Mesendoderm (in vitro differentiated cells): ENCODE measurements around the gene JPH3.
A peak's percentile ranks its signal among the peaks of the same experiment; 100 is the strongest.

Experiments used
- DNase-seq: peaks from one replicate; pipeline ENCODE4 v3.0.0; 2013
- H2AK5ac ChIP-seq: 2 replicates; pipeline ENCODE4 v1.6.1; 2013; ENCODE audit warnings: low read length, inconsistent platforms
- H2BK120ac ChIP-seq: 2 replicates; pipeline ENCODE4 v1.6.1; 2013; ENCODE audit warnings: low read depth, mild to moderate bottlenecking, low read length, moderate library complexity, mixed read lengths
- H2BK15ac ChIP-seq: replicated peaks from 2 replicates; pipeline ENCODE4 v1.6.1; 2013; ENCODE audit warnings: low read depth, mild to moderate bottlenecking, moderate library complexity
- H2BK5ac ChIP-seq: 2 replicates; pipeline ENCODE4 v1.6.1; 2013; ENCODE audit warnings: low read length, inconsistent platforms
- H3K18ac ChIP-seq: 2 replicates; pipeline ENCODE4 v1.6.1; 2013; ENCODE audit warnings: mild to moderate bottlenecking, low read length, mixed read lengths
- H3K23ac ChIP-seq: one replicate; pipeline ENCODE4 v1.6.1; 2013; ENCODE audit warnings: low read length
- H3K27ac ChIP-seq: 2 replicates; pipeline ENCODE4 v1.5.1; 2013; ENCODE audit warnings: low read depth, mild to moderate bottlenecking, inconsistent platforms, low read length, moderate library complexity
- H3K27me3 ChIP-seq: 2 replicates; pipeline ENCODE4 v1.6.1; 2013; ENCODE audit warnings: low read length, control low read depth, mild to moderate bottlenecking, inconsistent platforms; ENCODE audit not compliant: insufficient read depth, poor library complexity
- H3K36me3 ChIP-seq: 2 replicates; pipeline ENCODE4 v1.6.1; 2013; ENCODE audit warnings: low read length, inconsistent platforms; ENCODE audit not compliant: control insufficient read depth, insufficient read depth
- H3K4ac ChIP-seq: one replicate; pipeline ENCODE4 v1.6.1; 2013; ENCODE audit warnings: low read depth, mild to moderate bottlenecking, low read length, moderate library complexity
- H3K4me1 ChIP-seq: 2 replicates; pipeline ENCODE4 v1.6.1; 2013; ENCODE audit warnings: low read depth, low read length, inconsistent platforms; ENCODE audit not compliant: control insufficient read depth
- H3K4me2 ChIP-seq: 2 replicates; pipeline ENCODE4 v1.6.1; 2013; ENCODE audit warnings: low read length
- H3K4me3 ChIP-seq: 2 replicates; pipeline ENCODE4 v1.5.1; 2013; ENCODE audit warnings: mild to moderate bottlenecking, low read length
- H3K56ac ChIP-seq: one replicate; pipeline ENCODE4 v1.6.1; 2013; ENCODE audit warnings: low read length
- H3K79me1 ChIP-seq: 2 replicates; pipeline ENCODE4 v1.6.1; 2013; ENCODE audit warnings: low read length, inconsistent platforms
- H3K79me2 ChIP-seq: 2 replicates; pipeline ENCODE4 v1.6.1; 2013; ENCODE audit warnings: mild to moderate bottlenecking, low read length; ENCODE audit not compliant: control insufficient read depth, insufficient read depth
- H3K9ac ChIP-seq: 2 replicates; pipeline ENCODE4 v1.6.1; 2013; ENCODE audit warnings: low read length, inconsistent platforms
- H4K5ac ChIP-seq: one replicate; pipeline ENCODE4 v1.6.1; 2013; ENCODE audit warnings: low read length
- H4K8ac ChIP-seq: one replicate; pipeline ENCODE4 v1.6.1; 2013; ENCODE audit warnings: low read depth, mild to moderate bottlenecking, control low read depth, low read length, moderate library complexity
- WGBS: extraction: QIAGEN DNeasy Blood & Tissue Kit; methylation state at CpG from one replicate; pipeline ENCODE4 v1.1.7; 2013; ENCODE audit warnings: low lambda C conversion rate, missing lambda C conversion rate; ENCODE audit not compliant: insufficient coverage; ENCODE audit errors: extremely low coverage; 5-methylcytosine and 5-hydroxymethylcytosine counted together

JPH3 gene

GRCh38 chr16:87628940-87629339 lies 26.6 kb downstream of the JPH3 start:
- no peak overlapping the region for H3K56ac ChIP-seq
- H4K8ac ChIP-seq: no peak overlapping the region
- H3K4me1 ChIP-seq: no peaks in the 10 kb centered on the region
- WGBS: no CpG with 5 or more reads among the region's 7 CpGs
- no peak overlapping the region for H3K23ac ChIP-seq
- H2BK15ac ChIP-seq: no peak overlapping the region
- H3K4ac ChIP-seq: no peak overlapping the region
- no peak overlapping the region for H4K5ac ChIP-seq
- no peak overlapping the region for H2AK5ac ChIP-seq
- H3K4me3 ChIP-seq: no peak overlapping the region
- H3K4me2 ChIP-seq: no peak overlapping the region
- H3K79me2 ChIP-seq: no peaks in the 10 kb centered on the region
- H3K27me3 ChIP-seq: no peaks in the 10 kb centered on the region
- no peaks in the 10 kb centered on the region for H3K79me1 ChIP-seq
- H3K18ac ChIP-seq: no peak overlapping the region
- H3K9ac ChIP-seq: no peak overlapping the region
- no peak overlapping the region for H2BK120ac ChIP-seq
- H2BK5ac ChIP-seq: no peak overlapping the region
- no peak overlapping the region for H3K27ac ChIP-seq
- H3K36me3 ChIP-seq: no peaks in the 10 kb centered on the region
- DNase-seq: peak; percentile 67

GRCh38 chr16:87631067-87631466 lies 28.8 kb downstream of the JPH3 start:
- Histone ChIP-seq H3K79me1 (no peaks in the 10 kb centered on the region), H3K36me3 (no peaks in the 10 kb centered on the region)
- no CpG with 5 or more reads among the region's 2 CpGs for WGBS

GRCh38 chr16:87634411-87634810 lies 32.1 kb downstream of the JPH3 start:
- Histone ChIP-seq H3K27me3 (no peaks in the 10 kb centered on the region), H3K36me3 (no peaks in the 10 kb centered on the region), H2BK15ac (no peak overlapping the region), H3K4ac (no peak overlapping the region), H3K4me1 (no peaks in the 10 kb centered on the region), H3K4me3 (no peak overlapping the region), H3K56ac (no peak overlapping the region), H3K23ac (no peak overlapping the region), H3K9ac (no peak overlapping the region), H3K27ac (no peak overlapping the region), H3K4me2 (no peak overlapping the region), H4K8ac (no peak overlapping the region), H3K18ac (no peak overlapping the region), H2BK5ac (no peak overlapping the region), H2AK5ac (no peak overlapping the region), H3K79me2 (no peaks in the 10 kb centered on the region), H4K5ac (no peak overlapping the region), H3K79me1 (no peaks in the 10 kb centered on the region), H2BK120ac (no peak overlapping the region)
- no peak for DNase-seq
- no CpG with 5 or more reads among the region's 14 CpGs for WGBS

More at GRCh38 chr16:87631067-87631466, 28.8 kb downstream of the JPH3 start:
- no peak overlapping the region for H2BK15ac ChIP-seq
- no peak overlapping the region for H3K27ac ChIP-seq
- H3K79me2 ChIP-seq: no peaks in the 10 kb centered on the region
- no peak for DNase-seq
- H3K4me1 ChIP-seq: no peaks in the 10 kb centered on the region
- no peak overlapping the region for H3K4ac ChIP-seq
- H3K27me3 ChIP-seq: no peaks in the 10 kb centered on the region
- H3K56ac ChIP-seq: no peak overlapping the region
- H2AK5ac ChIP-seq: no peak overlapping the region
- H4K8ac ChIP-seq: no peak overlapping the region
- no peak overlapping the region for H3K9ac ChIP-seq
- no peak overlapping the region for H2BK5ac ChIP-seq
- H3K18ac ChIP-seq: no peak overlapping the region
- no peak overlapping the region for H2BK120ac ChIP-seq
- no peak overlapping the region for H3K4me3 ChIP-seq
- H4K5ac ChIP-seq: no peak overlapping the region
- no peak overlapping the region for H3K23ac ChIP-seq
- H3K4me2 ChIP-seq: no peak overlapping the region

GRCh38 chr16:87635541-87636049 lies 33.3 kb downstream of the JPH3 start:
- no peak overlapping the region for H3K9ac ChIP-seq
- H2BK120ac ChIP-seq: no peak overlapping the region
- no peak overlapping the region for H2BK15ac ChIP-seq
- no peak overlapping the region for H3K4me2 ChIP-seq
- H3K56ac ChIP-seq: peak overlapping the region; percentile 34
- H2BK5ac ChIP-seq: no peak overlapping the region
- no peak overlapping the region for H3K4ac ChIP-seq
- H3K23ac ChIP-seq: peak overlapping the region; percentile 24
- no peaks in the 10 kb centered on the region for H3K4me1 ChIP-seq
- no peaks in the 10 kb centered on the region for H3K79me1 ChIP-seq
- no peak overlapping the region for H3K18ac ChIP-seq
- peak; percentile 46 for DNase-seq
- no peaks in the 10 kb centered on the region for H3K36me3 ChIP-seq
- no peaks in the 10 kb centered on the region for H3K27me3 ChIP-seq
- no peak overlapping the region for H3K4me3 ChIP-seq
- H2AK5ac ChIP-seq: no peak overlapping the region
- no peaks in the 10 kb centered on the region for H3K79me2 ChIP-seq
- no peak overlapping the region for H4K8ac ChIP-seq
- H3K27ac ChIP-seq: no peak overlapping the region
- no peak overlapping the region for H4K5ac ChIP-seq
- no CpG with 5 or more reads among the region's 23 CpGs for WGBS

GRCh38 chr16:87636050-87636684 lies 33.9 kb downstream of the JPH3 start:
- Histone ChIP-seq H3K36me3 (no peaks in the 10 kb centered on the region), H4K8ac (no peak overlapping the region), H3K4me3 (no peak overlapping the region), H2BK5ac (no peak overlapping the region), H3K4me1 (no peaks in the 10 kb centered on the region), H2BK15ac (no peak overlapping the region), H3K79me2 (no peaks in the 10 kb centered on the region), H3K9ac (no peak overlapping the region), H2BK120ac (no peak overlapping the region), H3K27me3 (no peaks in the 10 kb centered on the region), H2AK5ac (no peak overlapping the region), H3K4me2 (no peak overlapping the region), H4K5ac (no peak overlapping the region), H3K18ac (no peak overlapping the region), H3K23ac (no peak overlapping the region), H3K56ac (no peak overlapping the region), H3K79me1 (no peaks in the 10 kb centered on the region), H3K27ac (no peak overlapping the region), H3K4ac (no peak overlapping the region)
- DNase-seq: peak; percentile 83
- WGBS: no CpG with 5 or more reads among the region's 31 CpGs

GRCh38 chr16:87636741-87637140 lies 34.4 kb downstream of the JPH3 start:
- no peak overlapping the region for H2BK5ac ChIP-seq
- WGBS: no CpG with 5 or more reads among the region's 22 CpGs
- no peaks in the 10 kb centered on the region for H3K79me1 ChIP-seq
- no peak overlapping the region for H3K4me3 ChIP-seq
- H3K56ac ChIP-seq: no peak overlapping the region
- no peak overlapping the region for H3K4me2 ChIP-seq
- no peak overlapping the region for H3K4ac ChIP-seq
- no peak overlapping the region for H3K23ac ChIP-seq
- H3K18ac ChIP-seq: no peak overlapping the region
- no peak overlapping the region for H2BK120ac ChIP-seq
- no peaks in the 10 kb centered on the region for H3K79me2 ChIP-seq
- H4K8ac ChIP-seq: no peak overlapping the region
- H3K27me3 ChIP-seq: no peaks in the 10 kb centered on the region
- no peak for DNase-seq
- H3K9ac ChIP-seq: no peak overlapping the region
- H2BK15ac ChIP-seq: no peak overlapping the region
- no peaks in the 10 kb centered on the region for H3K36me3 ChIP-seq
- no peak overlapping the region for H2AK5ac ChIP-seq
- H3K4me1 ChIP-seq: no peaks in the 10 kb centered on the region
- no peak overlapping the region for H3K27ac ChIP-seq
- no peak overlapping the region for H4K5ac ChIP-seq
